ENCODE measurements around the gene CGB7. TPM values are rescaled to one million over a fixed set of nuclear protein-coding genes. Genes with fewer than 3 reads are reported as not detected.
A peak's percentile ranks its signal among the peaks of the same experiment; 100 is the strongest.

CGB7 gene
- total RNA-seq, 1 experiment from 2014 or later, result 1.2 TPM

DNA sequence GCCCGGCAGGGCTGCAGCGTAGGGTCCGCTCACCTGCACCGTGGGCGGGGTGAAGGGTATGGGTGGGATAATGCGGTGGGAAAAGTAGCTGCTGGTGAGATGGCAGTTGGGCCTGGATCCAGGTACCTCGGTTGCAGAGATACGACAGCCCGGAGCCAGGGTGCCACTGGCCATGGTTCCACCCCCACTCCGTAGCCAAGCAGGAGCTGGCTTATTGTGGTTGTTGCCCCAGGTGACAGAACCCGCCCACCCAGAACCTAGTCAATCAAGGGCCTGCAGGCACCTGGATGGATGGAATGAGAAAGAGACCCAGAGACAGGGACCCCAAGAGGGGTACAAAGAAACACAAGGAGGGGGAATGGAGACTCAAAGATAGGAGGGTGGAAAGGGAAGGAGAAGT, 37.2 kb downstream of the CGB7 start:
- H3T11ph ChIP-seq (ENCODE audit: low read length), result no peak overlapping the region
- H3K79me1 ChIP-seq (ENCODE audit: insufficient read depth, low read depth, low read length, poor library complexity, severe bottlenecking), result no peaks in the 10 kb centered on the region
- H3K9ac ChIP-seq (ENCODE audit: extremely low read depth, insufficient read length, low read length), result no peak overlapping the region
- peaks cover 8% of the 10 kb centered on the region for H3K23me2 ChIP-seq (ENCODE audit: insufficient read length, low read depth, low read length, poor library complexity, severe bottlenecking)
- H3K18ac ChIP-seq (ENCODE audit: insufficient read length, low read depth, low read length), result peak overlapping the region; percentile 15
- H3K4me1 ChIP-seq (ENCODE audit: insufficient read depth, low read length), result peaks cover 4% of the 10 kb centered on the region; the same call in 1 of the 2 replicates
- H2BK5ac ChIP-seq (ENCODE audit: insufficient read length, low read length), result no peak overlapping the region
- no peak overlapping the region for H3K14ac ChIP-seq (ENCODE audit: insufficient read depth, low read length)
- Mint-ChIP-seq H3K9me3 (peaks cover 0 to 1% of the 10 kb centered on the region in 2 experiments; a peak in 2 of 5 replicates), H3K4me1 (peaks cover 15 to 36% of the 10 kb centered on the region in 2 experiments), H3K27me3 (ENCODE audit: low read depth) (peaks cover 44% of the 10 kb centered on the region), H3K36me3 (ENCODE audit: insufficient read depth in 1 of 3, low read depth in 3 of 3) (peaks cover 6 to 12% (median 12%) of the 10 kb centered on the region in 3 experiments; a peak in 6 of 7 replicates), H3K4me3 (peak overlapping the region in 1 of 2 experiments; percentile 68; a peak in 2 of 5 replicates), H3K27ac (no peak overlapping the region)
- no peak overlapping the region for H4K8ac ChIP-seq (replicated peaks; ENCODE audit: insufficient read length, low read depth, low read length)
- no peak overlapping the region for H3K4ac ChIP-seq (ENCODE audit: low read depth, low read length)
- no peak overlapping the region for H4K5ac ChIP-seq (ENCODE audit: insufficient read length, low read depth, low read length)
- H2BK20ac ChIP-seq (ENCODE audit: low read depth, low read length, poor library complexity, severe bottlenecking), result no peak overlapping the region
- H3K9me3 ChIP-seq (ENCODE audit: control insufficient read depth, low read depth, low read length), result no peaks in the 10 kb centered on the region
- H3K56ac ChIP-seq (ENCODE audit: insufficient read length, low read depth, low read length), result no peak overlapping the region
- peak overlapping the region; percentile 9 for H3K4me2 ChIP-seq (ENCODE audit: insufficient read depth, insufficient read length, low read length)
- H3K27ac ChIP-seq (ENCODE audit: insufficient read length, low read depth, low read length), result no peak overlapping the region
- no peaks in the 10 kb centered on the region for H3K79me2 ChIP-seq (ENCODE audit: insufficient read depth, low read length)
- no peak overlapping the region for H2BK120ac ChIP-seq (ENCODE audit: low read depth, low read length, poor library complexity, severe bottlenecking)
- H2AK5ac ChIP-seq (ENCODE audit: insufficient read length, low read length), result no peak overlapping the region
- no peak overlapping the region for H2AFZ ChIP-seq (ENCODE audit: low read length)
- no peak overlapping the region for H3K23ac ChIP-seq (ENCODE audit: insufficient read length, low read depth, low read length)
- H2BK12ac ChIP-seq (ENCODE audit: insufficient read length, low read depth, low read length), result no peak overlapping the region
- H3K27me3 ChIP-seq (ENCODE audit: insufficient read depth, low read length), result no peaks in the 10 kb centered on the region; the same call in 1 of the 2 replicates
- no peaks in the 10 kb centered on the region for H4K20me1 ChIP-seq (ENCODE audit: control insufficient read depth, insufficient read depth, insufficient read length)
- no peak overlapping the region for H4K91ac ChIP-seq (ENCODE audit: insufficient read length, low read depth, low read length)
- DNase-seq, result peak; percentile 77
- WGBS (ENCODE audit: extremely low coverage, insufficient read length, low lambda C conversion rate), result no CpG with 5 or more reads among the region's 11 CpGs
- TF ChIP-seq, protein P1, sequence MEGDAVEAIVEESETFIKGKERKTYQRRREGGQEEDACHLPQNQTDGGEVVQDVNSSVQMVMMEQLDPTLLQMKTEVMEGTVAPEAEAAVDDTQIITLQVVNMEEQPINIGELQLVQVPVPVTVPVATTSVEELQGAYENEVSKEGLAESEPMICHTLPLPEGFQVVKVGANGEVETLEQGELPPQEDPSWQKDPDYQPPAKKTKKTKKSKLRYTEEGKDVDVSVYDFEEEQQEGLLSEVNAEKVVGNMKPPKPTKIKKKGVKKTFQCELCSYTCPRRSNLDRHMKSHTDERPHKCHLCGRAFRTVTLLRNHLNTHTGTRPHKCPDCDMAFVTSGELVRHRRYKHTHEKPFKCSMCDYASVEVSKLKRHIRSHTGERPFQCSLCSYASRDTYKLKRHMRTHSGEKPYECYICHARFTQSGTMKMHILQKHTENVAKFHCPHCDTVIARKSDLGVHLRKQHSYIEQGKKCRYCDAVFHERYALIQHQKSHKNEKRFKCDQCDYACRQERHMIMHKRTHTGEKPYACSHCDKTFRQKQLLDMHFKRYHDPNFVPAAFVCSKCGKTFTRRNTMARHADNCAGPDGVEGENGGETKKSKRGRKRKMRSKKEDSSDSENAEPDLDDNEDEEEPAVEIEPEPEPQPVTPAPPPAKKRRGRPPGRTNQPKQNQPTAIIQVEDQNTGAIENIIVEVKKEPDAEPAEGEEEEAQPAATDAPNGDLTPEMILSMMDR (conservative IDR thresholded peaks at IDR 0.05), result no peak
- H2BK15ac ChIP-seq (ENCODE audit: low read depth, low read length), result no peak overlapping the region

All from H9 (cell line).